Left lung (tissue), 10 donors: ENCODE measurements around the gene NMNAT2. TPM values are rescaled to one million over a fixed set of nuclear protein-coding genes. Genes with fewer than 3 reads are reported as not detected.
A peak's percentile ranks its signal among the peaks of the same experiment; 100 is the strongest.

ENCODE experiments used
- ATAC-seq: fragments of 200-7000 bp; cut with Tn5 transposase; one replicate; pipeline ENCODE4 v1.9.1; 2020; ENCODE audit warnings: moderate library complexity
- DNase-seq, 4 donors: peaks; one replicate each; pipeline ENCODE4 v3.0.0-alpha.2; 2013 to 2020
- H3K27ac ChIP-seq, 2 donors: fragments of 200-600 bp; sonication (generic) in 1 of 2; one replicate each; pipeline versions ENCODE4 v1.5.0 to v1.8.0; 2020 to 2021
- H3K27me3 ChIP-seq, 2 donors: fragments of 200-600 bp; sonication (generic) in 1 of 2; one replicate each; pipeline versions ENCODE4 v1.5.0 to v1.8.0; 2020 to 2021
- H3K36me3 ChIP-seq, 2 donors: fragments of 200-600 bp; sonication (generic) in 1 of 2; one replicate each; pipeline versions ENCODE4 v1.5.0 to v1.8.0; 2020 to 2021
- H3K4me1 ChIP-seq, 2 donors: fragments of 200-600 bp; one replicate each; pipeline ENCODE4 v1.8.0; 2021
- H3K4me3 ChIP-seq, 2 donors: fragments of 200-600 bp; sonication (generic) in 1 of 2; one replicate each; pipeline versions ENCODE4 v1.5.0 to v1.8.0; 2020 to 2021; ENCODE audit warnings: mild to moderate bottlenecking in 1 of 2
- H3K9me3 ChIP-seq, 2 donors: fragments of 200-600 bp; sonication (generic) in 1 of 2; one replicate each; pipeline versions ENCODE4 v1.5.0 to v1.8.0; 2020 to 2021
- intact Hi-C, 2 donors: fragments of 100-400 bp; cut with DNase I; formaldehyde crosslinking; loops; one replicate each; pipeline versions ENCODE4 v1.11.2 to v1.14.2; 2022
- polyA plus RNA-seq, 6 donors: library from polyadenylated mRNA; unstranded; fragments of 120-200 nt; gene quantifications; one replicate each; pipeline ENCODE4 v1.2.1, GENCODE V29; 2013; ENCODE audit not compliant: insufficient read length in 6 of 6
- total RNA-seq, 2 donors: library from RNA; stranded (reverse); fragmentation: NEBNext Ultra II Directional; extraction: Animal tissue kit (Norgen Biotek cat#: 25700); gene quantifications; one replicate each; pipeline ENCODE4 v1.2.1, GENCODE V29; 2021
- TF ChIP-seq, protein P1 (sequence below), 2 donors: fragments of 200-600 bp; sonication (generic) in 1 of 2; IDR thresholded peaks; one replicate each; pipeline versions ENCODE4 v1.5.0 to v1.8.0; 2021; ENCODE audit warnings: antibody characterized with exemption in 2 of 2
- donor health status: DM: no; HTN: yes; CAD: no.
- donor health status: DM: no; HTN: no; CAD: no.

Gene NMNAT2
- total and polyA plus RNA-seq, 8 donors, result 1.1 to 2.9 (median 1.5) TPM

DNA sequence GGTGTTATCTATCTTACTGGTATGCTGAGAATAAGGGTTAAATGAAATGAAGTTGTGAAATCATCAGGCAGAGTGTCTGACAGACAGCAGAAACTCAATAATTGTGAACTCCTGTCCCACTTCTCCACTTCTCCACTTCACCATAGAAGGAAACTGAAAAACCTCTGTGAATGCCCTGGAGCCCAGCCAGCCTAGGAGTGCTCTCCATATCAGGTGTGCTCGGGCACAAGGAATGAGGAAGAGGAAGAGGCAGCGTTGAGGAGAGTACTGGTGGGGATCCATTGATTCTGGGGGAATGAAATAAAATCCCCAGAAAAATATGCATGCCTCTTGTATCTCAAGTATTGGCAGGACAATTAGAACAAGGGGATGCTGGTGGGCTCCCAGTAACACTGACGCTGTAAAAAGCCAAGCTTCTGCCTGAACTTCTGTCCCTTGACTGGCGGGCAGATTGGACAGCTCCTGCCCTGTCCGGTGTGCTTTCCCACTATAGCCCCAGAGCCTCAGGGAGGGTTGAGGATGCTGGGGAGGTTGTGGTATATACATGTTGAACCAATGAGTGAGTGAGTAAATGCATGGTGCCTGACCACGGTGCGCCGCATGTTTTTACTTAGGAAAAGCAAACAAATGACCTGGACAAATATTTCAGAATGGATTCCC is 47.7 kb downstream of the NMNAT2 start:
- Histone ChIP-seq H3K4me3 (no peak overlapping the region), H3K9me3 (no peaks in the 10 kb centered on the region), H3K27me3 (peaks cover 0 to 7% of the 10 kb centered on the region in 2 donors), H3K27ac (peak overlapping the region in 1 of 2 donors; percentile 45), H3K36me3 (no peaks in the 10 kb centered on the region), H3K4me1 (no peaks in the 10 kb centered on the region)
- intact Hi-C loops, result no loop called here
- DNase-seq (peak; percentile 26 to 81 (median 74)), ATAC-seq (peak; percentile 91)
- TF ChIP-seq, protein P1, sequence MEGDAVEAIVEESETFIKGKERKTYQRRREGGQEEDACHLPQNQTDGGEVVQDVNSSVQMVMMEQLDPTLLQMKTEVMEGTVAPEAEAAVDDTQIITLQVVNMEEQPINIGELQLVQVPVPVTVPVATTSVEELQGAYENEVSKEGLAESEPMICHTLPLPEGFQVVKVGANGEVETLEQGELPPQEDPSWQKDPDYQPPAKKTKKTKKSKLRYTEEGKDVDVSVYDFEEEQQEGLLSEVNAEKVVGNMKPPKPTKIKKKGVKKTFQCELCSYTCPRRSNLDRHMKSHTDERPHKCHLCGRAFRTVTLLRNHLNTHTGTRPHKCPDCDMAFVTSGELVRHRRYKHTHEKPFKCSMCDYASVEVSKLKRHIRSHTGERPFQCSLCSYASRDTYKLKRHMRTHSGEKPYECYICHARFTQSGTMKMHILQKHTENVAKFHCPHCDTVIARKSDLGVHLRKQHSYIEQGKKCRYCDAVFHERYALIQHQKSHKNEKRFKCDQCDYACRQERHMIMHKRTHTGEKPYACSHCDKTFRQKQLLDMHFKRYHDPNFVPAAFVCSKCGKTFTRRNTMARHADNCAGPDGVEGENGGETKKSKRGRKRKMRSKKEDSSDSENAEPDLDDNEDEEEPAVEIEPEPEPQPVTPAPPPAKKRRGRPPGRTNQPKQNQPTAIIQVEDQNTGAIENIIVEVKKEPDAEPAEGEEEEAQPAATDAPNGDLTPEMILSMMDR (IDR thresholded peaks at IDR 0.05), result no peak

DNA sequence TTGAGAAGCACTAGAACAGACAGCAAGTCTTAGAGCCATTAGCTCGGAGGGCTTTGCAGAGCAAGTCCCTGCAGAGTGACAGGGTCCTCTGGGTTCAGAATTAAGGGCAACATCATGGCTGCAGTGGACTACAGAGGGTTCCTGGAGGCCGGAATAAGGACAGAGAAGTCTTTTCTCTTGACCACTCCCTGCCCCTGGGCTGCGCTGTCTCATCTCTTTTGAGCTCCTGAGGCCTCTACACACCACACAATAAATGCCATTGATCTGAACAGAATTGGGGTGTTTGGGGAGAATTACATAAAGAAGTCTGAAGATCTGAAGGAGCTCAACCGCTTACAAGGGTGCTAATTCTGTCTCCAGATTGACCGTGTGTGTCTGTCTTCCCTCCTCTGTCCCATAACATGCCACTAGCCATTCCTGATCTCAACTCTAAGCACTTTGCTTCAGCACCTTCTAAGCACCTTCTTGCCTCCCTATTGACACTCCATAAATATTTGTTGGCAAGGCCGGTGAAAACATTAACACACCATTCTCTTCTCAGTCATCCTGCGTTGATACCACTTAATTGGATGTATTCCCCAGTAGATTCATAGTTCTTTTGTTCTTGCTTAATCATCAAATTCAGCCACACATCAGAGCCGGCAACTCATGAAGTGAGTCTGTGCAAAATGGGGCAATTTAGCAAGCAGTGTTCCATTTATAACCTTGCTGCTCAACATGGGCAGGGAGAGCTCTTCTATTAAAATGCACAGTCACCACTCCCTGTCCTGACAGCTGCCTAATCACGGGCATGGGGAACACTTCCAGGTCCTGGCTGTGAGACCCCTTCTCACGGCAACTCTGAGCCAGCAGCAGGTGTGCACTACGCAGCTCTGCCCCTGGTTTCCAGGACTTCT is 49.7 kb downstream of the NMNAT2 start:
- TF ChIP-seq, protein P1 (IDR thresholded peaks at IDR 0.05), result no peak
- intact Hi-C loops, result no loop called here
- H3K36me3 ChIP-seq, result no peaks in the 10 kb centered on the region
- peaks cover 0 to 7% of the 10 kb centered on the region in 2 donors for H3K27me3 ChIP-seq
- no peak for DNase-seq
- H3K27ac ChIP-seq, result no peak overlapping the region
- ATAC-seq, result no peak
- H3K4me1 ChIP-seq, result peaks cover 0 to 15% of the 10 kb centered on the region in 2 donors
- no peaks in the 10 kb centered on the region for H3K9me3 ChIP-seq
- no peak overlapping the region for H3K4me3 ChIP-seq

DNA sequence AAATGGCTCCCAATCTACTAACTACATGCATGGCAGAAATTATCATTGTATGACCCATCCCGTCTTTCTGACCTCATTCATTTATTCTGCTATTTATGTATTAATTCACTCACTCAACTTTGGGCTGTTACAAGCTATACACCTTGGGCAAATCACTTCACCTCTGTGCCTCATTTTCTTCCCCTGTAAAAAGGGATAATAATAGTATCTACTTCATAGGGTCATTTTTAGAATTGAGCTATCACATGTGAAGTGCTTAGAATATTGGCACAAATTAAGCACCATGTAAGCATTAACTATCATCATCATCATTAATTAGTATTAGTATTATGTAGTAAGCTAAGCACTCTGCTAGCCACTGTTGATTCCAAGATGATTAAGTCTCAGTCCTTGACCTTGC is 52.1 kb downstream of the NMNAT2 start:
- Histone ChIP-seq H3K36me3 (no peaks in the 10 kb centered on the region), H3K27ac (no peak overlapping the region), H3K9me3 (no peaks in the 10 kb centered on the region), H3K27me3 (peaks cover 0 to 10% of the 10 kb centered on the region in 2 donors), H3K4me1 (peaks cover 0 to 15% of the 10 kb centered on the region in 2 donors), H3K4me3 (no peak overlapping the region)
- intact Hi-C loops, result no loop called here
- TF ChIP-seq, protein P1 (IDR thresholded peaks at IDR 0.05), result no peak
- DNase-seq, result no peak
- no peak for ATAC-seq

DNA sequence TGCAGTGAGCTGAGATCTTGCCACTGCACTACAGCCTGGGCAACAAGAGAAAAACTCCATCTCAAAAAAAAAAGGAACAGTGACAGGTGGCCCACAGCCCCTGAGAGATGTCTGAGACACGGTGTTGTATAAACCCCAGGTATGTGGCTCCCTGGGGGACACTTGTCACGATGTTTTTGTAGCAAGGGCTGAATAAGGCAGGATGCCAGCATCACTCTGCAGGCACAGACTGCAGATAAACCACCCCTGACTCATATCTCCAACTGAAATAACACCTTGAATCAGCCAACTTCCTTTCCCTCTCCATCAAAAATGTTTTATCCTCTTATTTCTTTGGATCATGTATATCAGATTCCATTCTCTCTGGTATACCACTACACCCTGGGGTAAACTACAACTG is 52.5 kb downstream of the NMNAT2 start:
- Histone ChIP-seq H3K4me1 (peaks cover 0 to 15% of the 10 kb centered on the region in 2 donors), H3K27me3 (peaks cover 0 to 15% of the 10 kb centered on the region in 2 donors), H3K27ac (no peak overlapping the region), H3K4me3 (no peak overlapping the region), H3K36me3 (no peaks in the 10 kb centered on the region), H3K9me3 (no peaks in the 10 kb centered on the region)
- ATAC-seq (no peak), DNase-seq (no peak)
- TF ChIP-seq, protein P1 (IDR thresholded peaks at IDR 0.05), result no peak
- intact Hi-C loops, result no loop called here

DNA sequence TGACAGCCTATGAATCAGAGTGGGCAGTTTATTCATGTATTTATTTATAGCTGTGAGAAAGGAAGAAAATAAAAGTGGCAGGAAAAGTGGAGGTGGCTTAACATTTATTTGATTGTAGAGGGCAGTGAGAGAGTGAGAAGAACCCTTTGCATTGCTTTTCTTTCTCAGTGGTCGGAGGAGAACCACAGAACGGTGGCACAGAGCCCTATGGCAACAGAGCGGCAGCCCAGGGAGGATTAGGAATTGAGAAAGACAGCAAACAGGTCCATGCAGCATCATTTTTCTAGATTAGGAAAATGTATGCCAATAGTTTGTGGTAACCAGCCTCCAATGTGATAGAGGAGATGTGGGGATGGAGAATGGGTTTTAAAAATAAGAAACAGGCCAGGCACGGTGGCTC is 53.1 kb downstream of the NMNAT2 start:
- Histone ChIP-seq H3K4me1 (peaks cover 0 to 15% of the 10 kb centered on the region in 2 donors), H3K27ac (peak overlapping the region in 1 of 2 donors; percentile 88), H3K4me3 (no peak overlapping the region), H3K36me3 (no peaks in the 10 kb centered on the region), H3K9me3 (no peaks in the 10 kb centered on the region), H3K27me3 (peaks cover 0 to 21% of the 10 kb centered on the region in 2 donors)
- TF ChIP-seq, protein P1 (IDR thresholded peaks at IDR 0.05), result no peak
- intact Hi-C loops, result no loop called here
- DNase-seq (no peak), ATAC-seq (no peak)
